ENCODE data around the gene UTP25. TPM values are rescaled to one million over a fixed set of nuclear protein-coding genes. Genes with fewer than 3 reads are reported as not detected.
"Not testable (repeated sequence)": the region's sequence is repeated elsewhere in the genome, so short reads cannot be mapped to it uniquely, and the experiment has no call there.

The UTP25 gene
- total RNA-seq, 1 donor from 2014 or later, result 4.6 TPM

DNA sequence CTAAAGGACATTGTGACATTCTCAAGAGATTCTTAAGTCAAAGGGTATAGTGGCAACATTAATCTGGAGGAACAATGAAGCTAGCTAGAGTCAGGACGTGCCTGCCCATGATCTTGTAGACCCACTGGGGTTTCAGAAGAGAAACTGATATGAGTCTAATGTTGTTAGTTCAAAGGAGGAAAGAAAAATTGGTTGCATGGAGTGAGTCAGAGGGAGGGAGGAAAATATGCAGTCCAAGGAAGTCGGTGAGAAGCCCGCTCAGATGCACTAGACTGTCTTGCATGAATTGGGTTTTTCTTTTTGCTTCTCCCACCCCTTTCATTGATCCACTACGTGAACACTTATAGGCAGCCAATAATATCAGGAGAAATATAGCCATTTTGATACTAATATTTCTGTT is 56.5 kb downstream of the UTP25 start:
- Mint-ChIP-seq H3K27ac (ENCODE audit: unreplicated experiment) (no peak overlapping the region), H3K27me3 (ENCODE audit: unreplicated experiment) (peaks cover 1% of the 10 kb centered on the region), H3K4me1 (ENCODE audit: unreplicated experiment) (peaks cover 18% of the 10 kb centered on the region), H3K4me3 (ENCODE audit: unreplicated experiment) (no peak overlapping the region), H3K36me3 (ENCODE audit: low read depth, unreplicated experiment) (no peaks in the 10 kb centered on the region), H3K9me3 (ENCODE audit: unreplicated experiment) (no peaks in the 10 kb centered on the region)
- DNase-seq (ENCODE audit: low spot score), result no peak
- TF ChIP-seq, protein P1, sequence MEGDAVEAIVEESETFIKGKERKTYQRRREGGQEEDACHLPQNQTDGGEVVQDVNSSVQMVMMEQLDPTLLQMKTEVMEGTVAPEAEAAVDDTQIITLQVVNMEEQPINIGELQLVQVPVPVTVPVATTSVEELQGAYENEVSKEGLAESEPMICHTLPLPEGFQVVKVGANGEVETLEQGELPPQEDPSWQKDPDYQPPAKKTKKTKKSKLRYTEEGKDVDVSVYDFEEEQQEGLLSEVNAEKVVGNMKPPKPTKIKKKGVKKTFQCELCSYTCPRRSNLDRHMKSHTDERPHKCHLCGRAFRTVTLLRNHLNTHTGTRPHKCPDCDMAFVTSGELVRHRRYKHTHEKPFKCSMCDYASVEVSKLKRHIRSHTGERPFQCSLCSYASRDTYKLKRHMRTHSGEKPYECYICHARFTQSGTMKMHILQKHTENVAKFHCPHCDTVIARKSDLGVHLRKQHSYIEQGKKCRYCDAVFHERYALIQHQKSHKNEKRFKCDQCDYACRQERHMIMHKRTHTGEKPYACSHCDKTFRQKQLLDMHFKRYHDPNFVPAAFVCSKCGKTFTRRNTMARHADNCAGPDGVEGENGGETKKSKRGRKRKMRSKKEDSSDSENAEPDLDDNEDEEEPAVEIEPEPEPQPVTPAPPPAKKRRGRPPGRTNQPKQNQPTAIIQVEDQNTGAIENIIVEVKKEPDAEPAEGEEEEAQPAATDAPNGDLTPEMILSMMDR (IDR thresholded peaks at IDR 0.05; ENCODE audit: unreplicated experiment), result no peak

DNA sequence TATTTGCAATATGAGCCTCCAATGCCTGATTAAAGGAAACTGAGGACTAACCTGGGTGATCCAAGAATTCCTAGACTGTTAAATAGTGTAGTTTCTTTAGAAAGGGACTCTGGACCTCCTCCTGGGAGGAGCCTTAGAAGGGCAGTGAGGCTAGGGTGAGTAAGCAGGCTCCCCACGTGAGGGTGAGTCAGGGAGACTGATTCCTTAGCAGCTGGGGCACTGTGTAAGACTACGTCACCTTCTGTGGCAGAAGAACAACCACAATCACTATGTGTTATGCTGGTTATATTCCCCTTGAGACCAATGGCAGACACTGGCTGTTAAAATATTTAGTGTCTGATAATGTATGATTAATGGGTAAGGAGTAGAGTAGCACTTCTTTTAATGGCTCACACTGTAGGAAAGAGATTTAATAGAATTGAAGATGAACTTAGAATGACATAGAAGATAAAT is 56.9 kb downstream of the UTP25 start:
- H3K27me3 Mint-ChIP-seq (ENCODE audit: unreplicated experiment), result peaks cover 1% of the 10 kb centered on the region
- peaks cover 18% of the 10 kb centered on the region for H3K4me1 Mint-ChIP-seq (ENCODE audit: unreplicated experiment)
- no peak for DNase-seq (ENCODE audit: low spot score)
- H3K36me3 Mint-ChIP-seq (ENCODE audit: low read depth, unreplicated experiment), result no peaks in the 10 kb centered on the region
- no peak overlapping the region for H3K4me3 Mint-ChIP-seq (ENCODE audit: unreplicated experiment)
- no peak overlapping the region for H3K27ac Mint-ChIP-seq (ENCODE audit: unreplicated experiment)
- TF ChIP-seq, protein P1 (IDR thresholded peaks at IDR 0.05; ENCODE audit: unreplicated experiment), result no peak
- H3K9me3 Mint-ChIP-seq (ENCODE audit: unreplicated experiment), result no peaks in the 10 kb centered on the region

DNA sequence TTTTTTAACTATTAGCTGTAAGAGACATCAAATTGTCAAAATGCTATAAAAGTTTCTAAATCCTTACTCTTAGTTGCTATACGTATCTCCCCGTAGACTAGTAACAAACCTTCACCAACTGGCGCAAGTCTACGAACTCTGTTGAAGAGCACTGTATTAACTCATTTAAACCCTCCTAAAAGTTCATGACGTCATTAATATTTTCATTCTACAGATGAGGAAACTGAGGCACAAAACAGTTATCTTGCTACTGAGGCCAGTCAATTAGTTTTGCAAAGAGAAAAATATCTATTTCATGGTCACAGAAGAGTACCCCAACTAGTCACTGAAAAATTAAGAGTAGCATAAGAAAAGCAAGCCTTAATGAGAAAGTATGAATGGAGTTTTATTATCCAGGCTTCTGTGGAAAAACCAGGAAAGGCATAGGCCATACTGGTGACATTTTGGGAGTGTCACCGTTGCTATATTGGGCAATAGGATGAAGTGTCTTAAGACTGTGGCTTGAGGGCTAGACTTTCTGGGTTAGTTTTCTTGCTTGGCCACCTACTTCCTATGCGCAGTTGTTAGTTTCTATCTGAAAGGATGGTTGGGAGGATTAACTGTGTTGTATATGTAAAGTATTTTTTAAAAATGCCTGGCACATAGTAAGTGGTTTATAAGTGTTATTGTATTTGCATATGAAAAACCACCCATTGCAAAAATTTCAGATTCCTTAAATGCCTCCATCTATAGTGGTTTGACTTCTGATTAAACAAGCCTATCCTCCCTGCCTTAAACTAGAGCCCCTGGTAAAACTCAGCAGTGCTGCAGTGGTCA is 57.8 kb downstream of the UTP25 start:
- Mint-ChIP-seq H3K9me3 (ENCODE audit: unreplicated experiment) (no peaks in the 10 kb centered on the region), H3K4me3 (ENCODE audit: unreplicated experiment) (no peak overlapping the region), H3K27ac (ENCODE audit: unreplicated experiment) (no peak overlapping the region), H3K36me3 (ENCODE audit: low read depth, unreplicated experiment) (no peaks in the 10 kb centered on the region), H3K27me3 (ENCODE audit: unreplicated experiment) (peaks cover 1% of the 10 kb centered on the region), H3K4me1 (ENCODE audit: unreplicated experiment) (peaks cover 19% of the 10 kb centered on the region)
- DNase-seq (ENCODE audit: low spot score), result no peak
- TF ChIP-seq, protein P1 (IDR thresholded peaks at IDR 0.05; ENCODE audit: unreplicated experiment), result no peak

DNA sequence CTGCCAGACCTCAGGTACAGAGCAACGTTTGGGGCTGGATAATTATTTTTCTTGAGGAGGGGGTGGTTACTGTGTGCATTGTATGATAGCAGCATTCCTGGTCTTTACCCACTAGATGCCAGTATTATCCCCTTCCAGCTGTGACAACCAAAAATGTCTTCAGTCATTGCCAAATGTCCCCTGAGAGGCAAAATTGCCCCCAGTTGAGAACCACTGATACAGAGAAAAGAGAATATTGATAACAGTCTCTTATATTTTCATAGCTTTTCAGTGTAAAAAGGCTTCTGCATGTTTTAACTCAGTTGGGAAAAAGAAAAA is 58.4 kb downstream of the UTP25 start:
- peaks cover 23% of the 10 kb centered on the region for H3K4me1 Mint-ChIP-seq (ENCODE audit: unreplicated experiment)
- H3K36me3 Mint-ChIP-seq (ENCODE audit: low read depth, unreplicated experiment), result no peaks in the 10 kb centered on the region
- no peaks in the 10 kb centered on the region for H3K9me3 Mint-ChIP-seq (ENCODE audit: unreplicated experiment)
- H3K4me3 Mint-ChIP-seq (ENCODE audit: unreplicated experiment), result no peak overlapping the region
- no peak overlapping the region for H3K27ac Mint-ChIP-seq (ENCODE audit: unreplicated experiment)
- DNase-seq (ENCODE audit: low spot score), result no peak
- H3K27me3 Mint-ChIP-seq (ENCODE audit: unreplicated experiment), result peaks cover 1% of the 10 kb centered on the region
- TF ChIP-seq, protein P1 (IDR thresholded peaks at IDR 0.05; ENCODE audit: unreplicated experiment), result no peak

DNA sequence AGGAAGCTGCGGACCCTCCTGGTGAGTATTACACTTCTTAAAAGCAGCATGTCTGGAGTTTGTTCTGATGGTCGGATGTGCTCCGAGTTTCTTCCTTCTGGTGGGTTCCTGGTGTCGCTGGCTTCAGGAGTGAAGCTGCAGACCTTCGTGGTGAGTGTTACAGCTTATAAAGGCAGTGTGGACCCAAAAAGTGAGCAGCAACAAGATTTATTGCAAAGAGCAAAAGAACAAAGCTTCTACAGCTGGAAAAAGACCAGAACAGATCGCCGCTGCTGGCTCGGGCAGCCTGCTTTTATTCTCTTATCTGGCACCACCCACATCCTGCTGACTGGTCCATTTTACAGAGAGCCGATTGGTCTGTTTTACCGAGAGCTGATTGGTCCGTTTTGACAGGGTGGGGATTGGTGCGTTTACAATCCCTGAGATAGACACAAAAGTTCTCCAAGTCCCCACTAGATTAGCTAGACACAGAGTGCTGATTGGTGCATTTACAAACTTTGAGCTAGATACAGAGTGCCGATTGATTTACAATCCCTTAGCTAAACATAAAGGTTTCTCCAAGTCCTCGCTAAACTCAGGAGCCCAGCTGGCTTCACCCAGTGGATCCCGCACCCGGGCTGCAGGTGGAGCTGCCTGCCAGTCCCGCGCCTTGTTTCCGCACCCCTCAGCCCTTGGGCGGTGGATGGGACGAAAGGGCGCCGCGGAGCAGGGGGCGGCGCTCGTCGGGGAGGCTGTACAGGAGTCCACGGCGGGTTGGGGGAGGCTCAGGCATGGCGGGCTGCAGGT is 60.7 kb downstream of the UTP25 start:
- not testable (repeated sequence) for H3K27me3 Mint-ChIP-seq (ENCODE audit: unreplicated experiment); H3K27ac Mint-ChIP-seq (ENCODE audit: unreplicated experiment); H3K4me3 Mint-ChIP-seq (ENCODE audit: unreplicated experiment); H3K9me3 Mint-ChIP-seq (ENCODE audit: unreplicated experiment); H3K36me3 Mint-ChIP-seq (ENCODE audit: low read depth, unreplicated experiment); DNase-seq (ENCODE audit: low spot score)
- H3K4me1 Mint-ChIP-seq (ENCODE audit: unreplicated experiment), result peaks cover 13% of the 10 kb centered on the region
